D721Med (cell line): ENCODE results near the gene MRM2.

ENCODE experiments used
- DNase-seq: peaks from one replicate; pipeline ENCODE4 v3.0.0; 2011; ENCODE audit warnings: low spot score; ENCODE audit not compliant: insufficient read length
- FAIRE-seq: peaks from 2 replicates; lab custom pipeline; 2011; peaks lifted over from hg19 to GRCh38; lab: Jason Lieb, UNC
- CTCF ChIP-seq: IDR thresholded peaks from 2 replicates; pipeline ENCODE4 v1.5.1; 2012; ENCODE audit warnings: mild to moderate bottlenecking, control low read depth; ENCODE audit not compliant: insufficient read depth; ENCODE audit errors: missing control alignments

The MRM2 gene

GRCh38 chr7:2245883-2246675, 4.1 kb upstream of the MRM2 start:
- FAIRE-seq = no peak
- DNase-seq = no peak
- TF ChIP-seq CTCF = no peak

GRCh38 chr7:2244404-2244995, 2.5 kb upstream of the MRM2 start:
- DNase-seq = no peak
- FAIRE-seq = no peak

GRCh38 chr7:2243458-2243857, 1.5 kb upstream of the MRM2 start:
- DNase-seq (no peak), FAIRE-seq (no peak)
- no peak for TF ChIP-seq CTCF

More at GRCh38 chr7:2244404-2244995, 2.5 kb upstream of the MRM2 start:
- TF ChIP-seq CTCF = no peak

- FAIRE-seq = no peak
- no peak for TF ChIP-seq CTCF
- no peak for DNase-seq
These were observed 780 bp upstream of the MRM2 start for GRCh38 chr7:2242541-2243429.

GRCh38 chr7:2239242-2239641, 2.8 kb downstream of the MRM2 start:
- no peak for TF ChIP-seq CTCF
- DNase-seq = no peak
- no peak for FAIRE-seq

GRCh38 chr7:2237109-2237602, 4.8 kb downstream of the MRM2 start:
- no peak for DNase-seq

More at GRCh38 chr7:2237109-2237602, 4.8 kb downstream of the MRM2 start:
- no peak for TF ChIP-seq CTCF
- FAIRE-seq = no peak
